Ishikawa (cell line): ENCODE results near the gene QSOX2.

ENCODE experiments used
- CEBPB ChIP-seq: IDR thresholded peaks from 2 replicates; pipeline ENCODE4 v1.6.1; 2012
- CREB1 ChIP-seq: IDR thresholded peaks from 2 replicates; pipeline ENCODE4 v1.6.1; 2012; ENCODE audit warnings: low read depth
- EGR1 ChIP-seq: IDR thresholded peaks from 2 replicates; pipeline ENCODE4 v1.6.1; 2012
- EP300 ChIP-seq: IDR thresholded peaks from 2 replicates; pipeline ENCODE4 v1.6.1; 2012; ENCODE audit warnings: borderline replicate concordance
- FOXM1 ChIP-seq: IDR thresholded peaks from 2 replicates; pipeline ENCODE4 v1.6.1; 2012; ENCODE audit warnings: low read depth, borderline replicate concordance
- MAX ChIP-seq: IDR thresholded peaks from 2 replicates; pipeline ENCODE4 v1.6.1; 2012
- NFIC ChIP-seq: IDR thresholded peaks from 2 replicates; pipeline ENCODE4 v1.6.1; 2012
- RAD21 ChIP-seq: IDR thresholded peaks from 2 replicates; pipeline ENCODE4 v1.6.1; 2012; ENCODE audit warnings: low read depth
- REST ChIP-seq: IDR thresholded peaks from 2 replicates; pipeline ENCODE4 v1.6.1; 2012; ENCODE audit warnings: low read depth, mild to moderate bottlenecking
- TAF1 ChIP-seq: IDR thresholded peaks from 2 replicates; pipeline ENCODE4 v1.6.1; 2012; ENCODE audit warnings: low read depth, mild to moderate bottlenecking
- TCF12 ChIP-seq: IDR thresholded peaks from 2 replicates; pipeline ENCODE4 v1.6.1; 2012; ENCODE audit warnings: low read depth
- TEAD4 ChIP-seq: IDR thresholded peaks from 2 replicates; pipeline ENCODE4 v1.6.1; 2012
- USF1 ChIP-seq: IDR thresholded peaks from 2 replicates; pipeline ENCODE4 v1.6.1; 2012
- YY1 ChIP-seq: IDR thresholded peaks from 2 replicates; pipeline ENCODE4 v1.6.1; 2012; ENCODE audit warnings: low read depth
- ZBTB7A ChIP-seq: IDR thresholded peaks from 2 replicates; pipeline ENCODE4 v1.6.1; 2012; ENCODE audit warnings: low read depth

QSOX2 gene

DNA sequence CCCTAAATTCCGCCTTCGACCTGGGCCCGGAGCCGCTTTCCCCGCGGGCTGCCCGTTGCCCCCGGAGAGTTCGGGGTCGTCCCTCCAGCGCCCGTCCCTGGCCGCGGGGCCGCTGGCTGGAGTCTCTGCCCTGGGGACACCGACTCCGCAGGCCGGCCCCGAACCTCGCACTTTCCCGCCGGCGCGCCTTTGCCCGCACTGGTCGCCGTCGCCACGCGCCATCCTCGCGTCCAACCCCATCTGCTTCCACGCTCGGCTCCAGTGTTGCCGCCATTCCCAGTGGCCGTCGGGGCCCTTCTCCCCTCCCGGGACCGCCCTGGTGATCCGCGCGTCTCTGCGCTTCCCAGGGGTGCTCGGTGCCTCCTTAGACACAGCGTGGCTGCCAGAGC is 51.7 kb downstream of the QSOX2 start:
- TF ChIP-seq ZBTB7A = no peak
- no peak for TF ChIP-seq REST
- no peak for TF ChIP-seq USF1
- TF ChIP-seq YY1 = no peak
- TF ChIP-seq TCF12 = no peak
- no peak for TF ChIP-seq FOXM1
- TF ChIP-seq EP300 = no peak
- TF ChIP-seq EGR1 = no peak
- no peak for TF ChIP-seq CEBPB
- TF ChIP-seq CREB1 = no peak
- no peak for TF ChIP-seq MAX
- TF ChIP-seq TEAD4 = no peak
- no peak for TF ChIP-seq RAD21
- no peak for TF ChIP-seq NFIC
- no peak for TF ChIP-seq TAF1

DNA sequence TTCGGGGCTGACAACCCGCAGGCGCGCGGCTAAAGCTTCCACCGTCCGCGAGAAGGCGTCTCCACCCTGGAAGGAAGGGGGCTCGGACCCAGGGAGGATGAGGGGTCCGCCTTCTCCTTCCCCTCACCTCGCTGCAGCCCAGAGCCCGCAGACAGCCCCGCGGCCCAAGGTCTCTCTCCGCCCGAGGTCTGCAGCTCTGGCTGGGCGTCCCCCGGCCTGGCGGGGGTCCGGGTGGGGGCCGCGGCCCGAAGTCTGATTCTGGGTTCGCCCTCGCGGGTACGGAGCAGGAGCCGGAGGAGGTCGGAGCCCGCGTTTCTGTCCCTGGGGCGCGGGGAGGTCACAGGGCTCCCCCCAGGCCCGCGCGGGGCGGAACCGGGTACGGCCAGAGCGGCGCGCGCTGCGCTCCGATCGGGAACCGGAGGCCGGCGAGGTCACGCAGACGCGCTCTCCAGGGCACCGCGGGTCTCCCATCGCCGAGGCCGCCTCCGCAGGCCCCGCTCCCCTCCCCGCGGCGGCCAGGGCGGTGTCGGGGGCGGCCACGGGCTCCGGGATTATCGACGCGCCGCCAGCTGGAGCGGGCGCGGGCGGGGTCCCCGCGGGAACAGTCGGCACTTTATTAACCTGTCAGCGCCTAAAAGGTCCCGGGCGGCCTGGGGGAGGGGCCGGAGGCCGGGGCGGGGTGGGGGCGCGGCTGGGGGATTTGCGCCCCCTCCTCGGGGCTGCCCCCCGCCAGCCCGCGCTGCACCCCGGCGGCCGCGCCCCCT is 52.3 kb downstream of the QSOX2 start:
- no peak for TF ChIP-seq MAX
- TF ChIP-seq EP300 = no peak
- TF ChIP-seq NFIC = no peak
- TF ChIP-seq ZBTB7A = 0 out of 2 replicates have a peak, but pooled peaks have one; percentile 2
- no peak for TF ChIP-seq TEAD4

DNA sequence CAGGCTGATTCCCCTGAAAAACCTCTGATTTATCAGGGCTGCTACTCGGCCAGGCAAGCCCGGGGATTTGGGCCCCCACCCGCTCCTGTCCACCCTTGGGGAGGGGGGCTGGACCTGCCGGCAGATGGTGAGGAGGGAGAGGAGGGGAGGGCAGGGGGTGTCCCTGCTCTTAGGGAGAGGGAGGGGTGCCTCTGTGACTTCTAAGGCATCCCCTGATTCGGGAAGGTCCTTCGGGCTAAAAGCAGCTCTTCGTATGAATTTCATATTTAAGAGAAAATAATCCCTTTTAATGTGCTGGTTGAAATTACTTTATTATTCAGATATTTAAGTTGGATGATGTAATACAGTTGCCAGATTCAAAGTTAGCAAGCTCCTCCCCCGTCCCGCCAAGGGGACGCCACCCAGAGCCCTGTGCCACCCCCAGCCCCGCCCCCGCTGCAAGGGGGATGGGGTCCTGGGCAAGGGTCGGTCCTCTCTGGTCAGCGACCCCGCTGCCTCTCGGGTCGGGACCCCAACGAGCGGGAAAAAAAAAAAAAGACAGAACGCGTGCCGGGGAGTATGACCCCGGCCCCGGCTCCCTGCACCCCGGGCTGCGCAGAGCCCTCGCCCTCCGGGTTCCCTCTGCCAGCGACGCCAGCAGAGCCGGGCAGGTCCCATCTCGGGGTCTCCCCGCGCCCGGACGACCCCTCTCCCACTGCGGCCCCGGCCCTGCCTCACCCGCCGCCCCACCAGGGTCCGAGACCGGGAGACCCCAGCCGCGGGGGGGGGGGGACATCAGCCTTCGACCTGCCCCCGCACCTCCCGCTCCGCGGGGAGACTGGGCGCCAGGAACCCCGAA is 53.1 kb downstream of the QSOX2 start:
- no peak for TF ChIP-seq CREB1
- TF ChIP-seq FOXM1 = no peak
- no peak for TF ChIP-seq TAF1
- no peak for TF ChIP-seq USF1
- TF ChIP-seq ZBTB7A = 0 out of 2 replicates have a peak, but pooled peaks have one; percentile 27
- no peak for TF ChIP-seq EGR1

- TF ChIP-seq ZBTB7A (no peak), USF1 (no peak), RAD21 (no peak), EP300 (no peak), EGR1 (no peak), MAX (no peak), TCF12 (no peak), TAF1 (no peak), CEBPB (no peak), REST (no peak), CREB1 (no peak), YY1 (no peak), NFIC (no peak)
Measured at GRCh38 chr9:136191960-136192286, 53.7 kb downstream of the QSOX2 start.

DNA sequence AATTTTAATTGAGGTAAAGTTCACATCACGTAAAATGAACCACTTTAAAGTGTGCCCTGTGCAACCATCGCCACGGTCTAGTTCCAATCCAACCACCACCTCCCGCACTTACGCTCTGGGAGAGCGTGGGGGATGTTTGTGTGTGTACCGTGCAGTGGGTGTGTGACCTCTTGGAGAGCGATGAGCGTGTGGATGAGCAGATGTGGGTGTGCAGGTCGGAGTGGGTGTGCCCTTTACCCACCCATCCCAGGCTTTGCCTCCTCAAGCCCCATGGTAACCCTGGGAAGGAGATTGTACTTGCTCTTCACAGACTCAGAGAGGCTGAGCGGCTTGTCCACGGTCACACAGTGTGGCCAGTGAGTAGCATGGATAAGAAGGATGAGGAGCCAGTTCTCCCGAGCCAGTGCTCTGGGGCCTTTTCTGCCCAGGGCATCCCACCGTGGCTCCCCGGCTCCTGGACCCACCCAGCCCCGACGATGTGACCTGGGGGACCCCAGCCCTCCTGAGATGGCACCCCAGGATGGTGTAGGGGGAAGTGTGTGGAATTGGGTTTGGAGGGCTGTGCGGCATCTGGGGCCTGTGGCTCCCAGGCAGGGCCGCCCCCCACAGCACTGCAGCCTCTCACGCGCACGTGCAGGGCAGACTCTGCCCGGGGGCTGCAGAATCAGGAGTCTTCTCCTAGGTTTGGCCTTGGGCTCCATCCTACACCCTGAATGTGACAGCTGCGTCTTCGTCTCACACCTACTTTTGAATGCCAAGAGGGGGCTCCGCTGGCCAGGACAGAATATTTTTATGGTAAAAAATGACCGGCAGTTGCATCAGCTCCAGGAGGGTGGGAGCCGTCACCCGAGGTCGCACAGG is 54.3 kb downstream of the QSOX2 start:
- no peak for TF ChIP-seq TAF1
- TF ChIP-seq RAD21 = no peak
- no peak for TF ChIP-seq FOXM1
- TF ChIP-seq CREB1 = no peak
- no peak for TF ChIP-seq YY1
- no peak for TF ChIP-seq NFIC
